HG03354 (cell line): ENCODE measurements around the gene TMUB1.

Source experiments
- ATAC-seq: cut with Tn5 transposase; IDR thresholded peaks from one replicate; pipeline ENCODE4 v1.9.1; 2021; ENCODE audit warnings: mild to moderate bottlenecking; ENCODE audit not compliant: unreplicated experiment, poor library complexity, severe bottlenecking

The TMUB1 gene

DNA sequence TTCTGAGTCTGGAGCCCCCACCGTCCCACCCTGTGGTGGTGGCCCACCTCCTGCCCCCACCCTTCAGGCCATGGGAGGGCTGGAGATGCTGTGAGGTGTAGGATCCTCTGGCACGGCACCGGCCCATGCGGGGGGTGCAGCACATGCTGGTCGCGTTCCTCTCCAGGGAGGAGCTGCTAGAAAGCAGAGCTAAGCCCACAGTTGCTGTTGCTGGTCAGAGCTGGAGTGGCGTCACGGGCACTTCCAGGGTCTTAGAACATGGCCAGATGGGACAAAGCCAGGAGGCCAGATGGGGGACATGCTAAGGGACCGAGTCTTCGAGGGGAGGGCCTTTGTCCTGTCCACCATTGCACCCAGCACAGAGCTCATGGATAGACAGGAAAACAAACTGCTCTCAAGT, 24.6 kb upstream of the TMUB1 start:
- no peak for ATAC-seq

DNA sequence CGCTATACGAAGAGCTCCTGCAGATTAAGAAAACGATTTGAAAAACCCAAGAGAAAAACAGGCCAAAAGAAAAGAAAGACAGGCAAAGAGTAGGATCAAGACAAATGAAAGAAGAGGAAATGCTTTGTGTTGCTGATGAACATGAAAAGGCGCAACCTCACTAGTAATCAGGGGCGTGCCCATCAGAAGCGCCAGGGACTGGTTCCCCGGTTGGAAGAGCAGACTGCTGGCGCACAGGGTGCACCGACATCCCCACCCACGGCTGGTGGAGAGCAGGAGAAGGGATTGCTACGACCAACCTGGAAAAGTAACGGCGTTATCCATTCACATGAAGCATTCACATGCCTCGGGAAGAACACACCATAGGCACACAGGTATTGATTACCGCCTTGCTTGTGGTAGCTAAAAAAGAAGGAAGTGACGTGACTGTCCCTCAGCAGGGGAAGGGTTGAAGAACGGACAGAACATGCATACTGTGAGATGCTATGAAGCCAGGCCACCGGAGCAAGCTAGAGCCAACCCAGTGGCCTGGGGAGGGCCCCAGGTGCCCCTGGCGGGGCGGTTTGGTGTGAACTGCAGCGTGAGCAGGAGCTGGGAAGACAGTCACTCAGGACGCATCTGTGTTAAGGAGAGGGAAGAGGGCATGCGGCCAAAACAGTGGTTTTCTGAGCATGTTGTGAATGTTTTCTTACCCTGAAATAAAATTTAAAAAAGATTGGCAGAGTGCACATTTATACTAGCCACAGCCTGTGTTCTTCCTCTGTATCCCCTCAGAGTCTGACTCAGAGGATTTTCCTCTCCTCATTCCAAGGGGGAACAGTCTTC, 21.3 kb upstream of the TMUB1 start:
- ATAC-seq = no peak

DNA sequence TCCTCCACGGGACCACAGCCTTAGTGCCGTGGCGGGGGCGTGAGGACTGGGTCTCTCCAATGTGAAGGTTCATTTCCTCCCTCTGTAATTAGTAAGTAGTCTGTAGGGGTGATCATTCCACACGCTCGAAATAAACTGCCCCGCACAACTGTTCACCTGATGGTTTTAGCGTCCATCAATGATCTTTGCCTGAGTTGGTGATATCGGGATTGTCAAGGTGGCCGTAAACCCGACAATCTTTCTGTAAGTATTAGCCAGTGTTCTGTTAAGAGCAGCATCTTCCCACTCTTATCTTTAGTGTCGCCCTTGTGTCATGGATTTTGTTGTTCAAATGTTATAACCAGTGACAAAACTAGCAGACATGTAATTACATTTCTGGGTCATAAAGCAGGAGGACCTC, 20.7 kb upstream of the TMUB1 start:
- no peak for ATAC-seq

DNA sequence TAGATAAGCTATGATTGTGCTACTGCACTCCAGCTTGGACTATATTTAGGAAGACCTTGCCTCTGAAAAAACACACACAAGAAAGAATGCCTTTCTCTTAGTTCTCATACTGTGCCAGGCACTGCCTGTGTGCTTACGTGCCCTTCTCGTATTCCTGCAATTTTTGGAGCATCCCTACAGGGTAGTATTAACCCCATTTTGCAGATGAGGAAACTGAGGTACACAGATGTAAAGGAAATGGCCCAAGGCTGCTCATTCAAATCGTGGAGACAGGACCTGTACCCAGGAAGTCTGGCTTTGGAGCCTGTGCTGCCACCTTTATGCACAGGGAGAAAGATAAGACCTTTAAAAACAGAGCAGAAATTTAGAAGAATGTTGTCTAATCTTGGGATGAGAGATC, 19.7 kb upstream of the TMUB1 start:
- no peak for ATAC-seq

DNA sequence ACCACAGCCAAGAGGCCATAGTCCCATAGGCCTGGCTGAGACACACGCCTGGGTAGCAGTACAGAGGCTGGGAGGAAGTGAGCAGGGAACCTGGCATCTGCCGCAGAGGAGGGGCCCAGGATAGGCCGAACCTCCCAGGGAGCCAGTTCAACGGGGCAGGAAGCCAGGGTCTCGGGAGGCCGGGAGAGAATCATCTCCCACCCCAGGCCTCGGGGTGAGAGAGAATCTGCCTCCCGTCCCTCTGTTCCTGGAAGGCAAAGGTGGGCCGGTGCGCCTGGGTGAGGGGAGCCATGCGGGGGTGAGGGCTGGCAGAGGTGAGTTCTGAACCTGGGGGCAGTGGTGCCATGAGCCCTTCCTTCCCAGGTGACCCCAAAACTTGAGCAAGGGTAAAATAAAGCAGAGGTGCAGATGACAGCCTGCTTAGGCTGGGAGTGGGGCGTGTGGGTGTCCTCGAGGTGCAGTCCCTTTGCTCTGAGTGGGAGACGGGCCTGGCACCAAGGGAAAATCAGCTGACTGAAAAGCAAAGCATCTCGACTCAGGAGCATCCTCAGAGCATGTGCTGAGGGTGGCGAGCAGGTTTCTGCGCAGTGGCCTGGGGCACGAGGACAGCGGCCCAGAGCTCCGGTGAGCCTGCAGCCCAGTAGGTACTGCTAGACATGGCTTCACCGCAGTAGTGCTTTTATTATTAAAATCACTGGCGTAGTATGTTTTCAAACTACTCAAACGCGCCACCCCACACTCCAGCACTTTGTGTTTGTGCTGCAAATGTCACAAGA, 18.5 kb upstream of the TMUB1 start:
- ATAC-seq = no peak

DNA sequence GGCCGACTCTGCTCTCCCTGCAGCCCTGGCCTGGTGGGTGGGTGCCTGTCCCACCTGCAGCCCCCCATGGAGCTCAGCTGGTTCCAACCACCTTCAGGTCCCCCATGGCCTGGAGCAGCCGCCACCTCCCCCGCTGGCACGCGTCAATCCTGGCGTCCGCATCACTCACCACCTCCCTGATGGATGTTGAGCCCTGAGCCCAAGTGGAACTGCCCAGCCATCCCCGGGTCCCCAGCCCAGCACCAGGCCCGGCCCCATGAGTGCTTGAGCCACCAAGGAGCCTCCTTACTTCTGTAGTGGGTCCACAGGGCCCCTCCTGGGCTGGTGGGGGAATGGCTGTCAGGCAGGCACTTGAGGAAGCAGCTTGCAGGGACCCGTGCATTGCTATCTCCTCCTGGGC, 17.6 kb upstream of the TMUB1 start:
- no peak for ATAC-seq

DNA sequence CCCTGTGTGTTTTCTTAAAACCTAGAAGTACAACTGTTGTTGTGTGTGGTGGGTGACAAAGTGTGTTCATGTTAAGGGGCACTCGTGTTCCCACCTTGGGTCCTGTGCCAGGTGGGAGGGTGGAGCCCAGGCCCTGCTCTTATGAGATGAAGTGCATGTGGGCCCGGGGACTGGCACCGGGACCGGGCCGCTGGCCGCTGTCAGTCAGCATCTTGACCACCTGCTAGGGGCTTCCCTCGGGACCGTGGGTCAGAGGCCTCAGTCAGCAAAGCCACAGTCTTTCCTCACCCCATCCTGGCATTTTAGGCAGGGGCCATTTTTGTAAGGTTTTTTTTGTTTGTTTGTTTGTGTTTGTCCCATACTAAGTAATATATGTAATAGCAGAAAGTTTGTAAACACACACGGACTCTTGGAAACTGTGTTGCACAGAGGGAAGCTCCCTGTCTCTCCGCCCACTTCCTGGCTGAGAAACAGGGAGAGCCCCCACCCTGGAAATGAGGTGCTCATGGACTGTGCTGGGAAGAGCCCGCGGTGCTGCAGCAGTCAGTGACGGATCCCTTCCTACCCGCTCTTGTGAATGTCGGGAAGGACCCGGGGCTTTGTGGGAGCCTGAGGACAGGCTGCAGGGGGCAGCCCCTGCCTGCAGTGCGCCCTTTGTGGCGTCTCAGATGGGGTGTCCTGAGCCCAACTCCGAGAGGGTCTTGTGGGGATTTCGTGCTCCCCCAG, 16.4 kb upstream of the TMUB1 start:
- ATAC-seq = no peak

DNA sequence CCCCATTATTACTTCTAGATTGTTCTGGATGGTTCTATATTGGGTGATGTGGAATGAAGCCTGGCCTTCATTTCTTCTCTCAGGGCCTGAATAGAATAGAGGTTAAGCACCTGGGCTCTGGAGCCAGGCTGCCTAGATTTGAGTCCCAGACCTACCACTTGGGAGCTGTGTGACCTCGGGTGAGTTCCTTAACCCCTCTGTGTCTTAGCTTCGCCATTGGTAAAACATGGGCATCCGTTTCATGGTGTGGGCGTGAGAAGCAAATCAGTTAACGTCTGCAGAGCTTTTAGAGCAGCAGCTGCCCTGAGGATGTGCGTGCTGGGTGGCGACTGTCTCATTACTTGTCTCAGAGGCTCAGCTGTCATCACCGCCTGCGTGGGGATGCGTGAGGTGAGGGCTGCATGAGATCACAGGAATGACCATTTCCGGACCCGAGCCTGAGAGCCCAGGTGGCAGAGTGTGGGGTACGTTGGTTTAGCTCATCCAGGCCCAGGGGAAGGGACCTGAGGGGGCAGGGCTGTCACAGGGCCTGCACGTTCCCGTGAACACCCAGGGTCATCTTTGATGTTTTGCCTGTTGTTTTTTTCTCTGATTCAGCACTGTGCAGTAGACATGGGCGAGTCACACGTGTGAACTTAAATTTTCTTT, 12.7 kb upstream of the TMUB1 start:
- ATAC-seq = no peak

DNA sequence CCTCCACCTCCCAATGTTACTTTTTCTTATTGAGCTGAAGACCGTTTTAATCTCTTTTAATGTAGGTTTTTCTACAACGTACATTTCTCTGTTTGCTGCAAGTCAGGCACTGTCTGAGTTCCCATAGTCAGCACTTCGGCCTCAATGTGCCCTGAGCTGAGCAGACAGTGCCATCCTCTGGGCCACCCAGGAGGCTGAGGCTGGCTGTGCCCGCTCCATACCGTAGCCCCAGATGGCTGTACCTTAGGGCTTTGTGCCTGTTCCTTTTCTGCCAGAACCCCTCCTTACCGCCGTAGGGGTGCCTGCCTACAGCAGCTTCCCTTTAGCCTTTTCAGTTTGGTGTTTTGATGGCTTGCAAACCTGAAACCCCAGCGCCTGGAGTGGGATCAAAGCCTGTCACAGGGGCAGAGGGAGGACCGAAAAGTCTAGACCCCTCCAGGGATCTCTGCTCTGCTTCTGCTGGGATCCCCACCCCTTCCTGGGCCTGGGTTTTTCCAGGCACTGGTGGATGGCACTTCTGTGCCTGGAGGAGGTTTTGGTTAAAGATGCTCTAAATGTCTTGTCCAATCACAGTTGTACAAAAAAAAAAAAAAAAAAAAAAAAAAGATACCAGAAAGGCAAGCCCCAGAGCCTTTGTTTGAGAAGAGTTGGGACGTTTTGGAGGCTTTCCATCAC, 12.0 kb upstream of the TMUB1 start:
- no peak for ATAC-seq

DNA sequence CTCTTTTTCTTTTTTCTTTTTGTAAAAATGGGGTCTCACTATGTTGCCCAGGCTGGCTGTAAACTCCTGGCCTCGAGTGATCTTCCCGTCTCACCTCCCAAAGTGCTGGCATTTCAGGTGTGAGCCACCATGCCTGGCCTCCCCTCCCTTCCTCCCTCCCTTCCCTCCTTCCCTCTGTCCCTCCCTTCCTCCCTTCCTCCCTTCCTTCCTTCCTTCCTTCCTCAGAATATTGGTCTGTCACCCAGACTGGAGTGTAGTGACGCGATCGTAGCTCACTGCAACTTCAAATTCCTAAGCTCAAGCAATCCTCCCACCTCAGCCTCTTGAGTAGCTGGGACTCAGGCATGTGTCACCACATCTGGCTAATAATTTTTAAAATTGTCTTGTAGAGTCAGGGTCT, 11.4 kb upstream of the TMUB1 start:
- no peak for ATAC-seq

DNA sequence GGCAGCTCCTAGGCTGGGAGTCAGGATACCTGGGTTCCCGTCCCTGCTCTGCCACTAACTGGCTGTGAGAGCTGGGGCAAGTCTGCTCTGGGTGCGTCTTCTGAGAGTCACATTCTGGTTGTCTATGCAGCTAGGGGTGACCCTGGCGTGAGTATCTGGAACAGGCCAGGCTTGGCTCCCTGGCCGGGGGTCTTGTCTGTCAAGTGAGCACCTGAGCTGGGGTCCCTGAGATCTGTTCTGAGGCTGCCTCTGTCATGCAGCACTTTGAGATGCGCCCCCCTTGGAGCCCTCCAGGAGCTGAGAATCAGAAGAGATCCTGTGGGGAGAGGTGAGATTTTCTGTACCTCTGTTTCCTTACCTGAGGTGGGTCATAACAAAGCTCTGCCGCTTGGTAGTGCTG, 10.5 kb upstream of the TMUB1 start:
- no peak for ATAC-seq

DNA sequence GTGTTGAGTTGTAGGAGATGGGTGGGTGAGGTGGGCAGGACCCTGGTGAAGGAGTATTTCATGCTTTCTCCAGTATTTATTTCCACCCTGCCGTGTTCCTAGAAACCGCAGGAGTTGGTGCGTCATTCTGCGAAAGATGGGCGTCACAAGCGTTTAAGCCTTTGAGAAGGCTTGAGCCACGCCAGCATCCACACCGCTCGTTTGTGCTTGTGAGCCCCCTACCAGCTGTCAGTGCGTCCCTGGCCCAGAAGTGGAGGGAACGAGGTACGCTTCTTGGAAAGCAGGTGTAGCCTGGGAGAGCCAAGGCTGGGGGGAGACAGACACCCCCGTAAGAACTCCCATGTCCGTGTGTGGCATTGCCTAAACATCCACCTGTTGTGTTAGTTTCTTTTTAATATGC, 8.7 kb upstream of the TMUB1 start:
- no peak for ATAC-seq

DNA sequence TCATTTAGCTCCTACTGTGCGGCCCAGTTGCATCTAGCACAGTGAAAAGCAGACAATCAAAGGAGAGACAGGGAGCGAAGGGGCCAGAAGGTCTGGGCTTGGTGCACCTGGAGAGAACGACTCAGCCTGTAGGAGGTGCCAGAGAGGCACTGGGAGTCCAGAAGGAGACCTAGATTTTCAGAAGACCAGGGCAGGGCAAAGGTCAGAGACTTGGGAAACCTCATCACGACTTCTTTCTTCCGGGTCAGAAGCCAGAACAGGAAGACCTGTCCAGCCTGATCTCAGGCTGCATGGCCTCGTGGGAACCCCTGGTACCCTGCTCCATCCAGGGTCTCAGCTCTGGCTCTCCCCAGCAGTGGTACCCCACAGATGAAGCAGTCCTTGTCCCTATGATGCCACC, 8.1 kb upstream of the TMUB1 start:
- no peak for ATAC-seq

DNA sequence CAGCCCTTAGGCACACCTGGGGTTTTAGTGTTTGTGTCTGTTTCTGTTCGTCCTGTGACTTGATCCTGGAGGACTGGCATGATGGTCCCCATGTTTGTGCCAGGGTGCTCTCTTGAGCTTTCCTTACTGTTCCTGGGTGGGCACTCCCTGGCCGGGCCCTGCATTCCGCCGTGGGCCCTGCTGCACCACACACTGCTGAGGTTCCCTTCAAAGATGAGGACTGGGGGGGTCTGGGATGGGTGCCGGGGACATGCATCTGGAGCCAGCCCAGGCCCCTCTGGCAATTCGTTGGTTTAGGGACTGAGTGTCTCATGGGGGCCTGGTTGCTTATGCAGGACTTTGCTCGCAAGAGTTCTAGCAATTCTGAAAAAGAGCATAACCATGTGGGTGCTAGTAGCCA, 7.7 kb upstream of the TMUB1 start:
- no peak for ATAC-seq

DNA sequence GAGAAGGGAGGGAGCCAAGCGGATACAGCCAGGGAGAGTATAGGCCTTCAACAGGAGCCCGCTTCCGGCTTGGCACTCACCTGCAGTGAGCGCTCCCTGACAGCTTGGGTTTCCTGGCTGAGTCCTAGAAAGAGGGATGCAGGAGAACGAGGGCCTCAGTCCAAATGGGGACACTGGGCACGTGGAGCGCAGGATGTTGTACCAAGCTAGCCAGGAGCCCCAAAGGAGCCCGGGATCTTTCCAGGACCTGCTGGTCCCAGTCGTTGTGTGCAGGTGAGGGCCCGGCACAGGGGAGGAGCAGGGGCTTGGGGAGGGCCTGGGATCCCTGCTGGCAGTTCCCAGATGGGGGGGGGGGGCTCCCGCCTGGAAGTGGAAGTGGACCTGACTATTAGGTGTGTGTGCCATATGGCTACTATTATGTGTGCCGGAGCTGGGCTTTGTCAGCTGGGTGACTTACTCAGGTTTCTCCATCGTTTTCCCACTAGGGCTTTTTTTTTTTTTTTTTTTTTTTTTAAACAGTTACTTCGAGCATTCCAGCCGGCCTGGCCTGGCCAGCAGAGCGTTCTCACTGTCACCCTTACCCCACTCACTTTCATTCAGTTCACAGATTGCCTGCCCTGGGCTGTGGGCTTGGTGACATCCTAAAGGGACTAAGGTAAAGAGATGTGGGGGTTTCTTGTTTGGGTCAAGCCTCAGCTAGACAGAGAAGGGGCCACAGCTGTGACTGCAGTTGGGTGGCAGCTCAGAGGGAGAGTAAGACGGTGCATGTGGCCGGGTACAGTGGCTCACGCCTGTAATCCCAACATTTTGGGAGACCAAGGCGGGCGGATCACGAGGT, 6.8 kb upstream of the TMUB1 start:
- no peak for ATAC-seq

DNA sequence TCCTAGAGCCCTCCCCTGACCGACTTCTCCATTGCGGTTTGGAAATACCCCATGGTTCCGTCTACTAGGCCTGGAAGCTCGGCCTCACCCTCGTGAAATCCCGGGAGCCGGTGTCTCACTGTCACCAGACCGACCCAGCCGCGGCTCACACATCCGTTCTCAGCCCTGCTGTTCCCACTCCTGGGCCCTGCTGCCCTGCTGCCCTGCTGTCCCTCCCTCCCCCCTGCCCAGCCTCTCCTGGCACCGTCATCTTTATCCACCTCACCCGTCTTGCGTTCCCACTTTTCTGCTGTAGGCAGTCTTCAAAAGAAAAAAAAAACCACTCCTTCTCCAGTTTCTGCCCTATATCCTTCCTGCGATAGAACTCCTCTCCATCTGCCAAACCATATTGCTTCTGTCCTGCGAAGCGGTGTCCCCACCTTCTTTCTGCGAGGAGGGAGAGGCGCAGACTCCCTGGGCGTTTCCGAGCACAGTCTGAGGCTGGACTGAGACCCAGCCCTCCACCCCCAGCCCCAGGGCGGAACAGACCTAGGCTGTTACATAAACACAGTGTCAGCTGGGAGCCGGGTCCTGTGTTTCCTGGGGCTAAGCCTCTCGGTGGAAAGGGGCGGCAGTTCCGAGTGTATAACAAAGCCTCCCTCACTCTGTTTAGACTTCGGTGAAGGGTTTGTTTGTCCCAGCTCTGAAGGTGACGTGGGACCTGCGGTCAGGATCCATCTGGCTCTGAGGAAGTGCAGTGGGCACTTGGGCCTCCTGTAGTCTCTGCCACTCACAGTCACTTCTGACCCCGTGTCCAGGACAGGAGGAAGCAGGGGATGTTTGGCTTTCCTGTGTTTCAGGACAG, 5.8 kb upstream of the TMUB1 start:
- no peak for ATAC-seq

DNA sequence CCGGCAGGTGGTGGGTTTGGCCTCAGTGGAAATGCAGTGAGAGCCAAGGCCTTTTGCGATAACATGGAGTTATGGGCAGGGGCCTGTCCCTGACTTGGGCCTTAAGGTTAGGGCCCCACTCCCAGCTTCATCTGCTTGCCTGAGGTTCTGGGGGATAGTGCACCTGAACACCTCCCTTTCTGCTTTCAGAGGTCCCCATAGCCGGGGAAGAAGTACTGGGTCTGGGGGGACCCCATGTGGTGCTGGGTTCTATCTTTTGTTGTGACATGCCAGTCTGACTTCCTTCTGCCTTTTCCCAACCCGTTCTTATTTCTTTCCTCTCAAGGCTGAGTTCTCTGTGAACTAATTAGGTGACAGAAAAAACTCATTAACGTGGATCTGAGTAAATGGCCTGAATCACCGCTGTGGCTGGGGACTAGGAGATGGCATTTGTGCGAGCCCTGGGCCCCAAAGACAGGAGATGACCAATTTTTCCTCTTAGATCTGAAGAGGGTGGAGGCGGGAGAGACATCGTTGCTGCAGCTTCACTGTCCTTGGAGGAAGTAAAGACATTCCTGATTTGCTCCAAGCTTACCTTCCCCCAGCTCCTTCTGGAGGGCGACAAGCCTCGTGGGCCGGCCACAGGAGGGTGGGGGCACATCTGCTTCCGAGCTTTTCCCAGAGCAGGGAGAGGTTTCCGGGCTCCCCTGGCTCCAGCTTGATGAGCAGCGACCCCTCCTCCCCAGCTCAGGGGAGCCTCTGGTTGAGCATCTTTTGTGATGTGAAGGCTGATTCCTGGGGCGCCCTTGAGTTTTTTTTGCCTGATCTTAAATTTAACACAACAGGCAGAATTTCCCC, 4.9 kb upstream of the TMUB1 start:
- ATAC-seq = no peak
